ENCODE measurements around the gene CLASP1.

DNA sequence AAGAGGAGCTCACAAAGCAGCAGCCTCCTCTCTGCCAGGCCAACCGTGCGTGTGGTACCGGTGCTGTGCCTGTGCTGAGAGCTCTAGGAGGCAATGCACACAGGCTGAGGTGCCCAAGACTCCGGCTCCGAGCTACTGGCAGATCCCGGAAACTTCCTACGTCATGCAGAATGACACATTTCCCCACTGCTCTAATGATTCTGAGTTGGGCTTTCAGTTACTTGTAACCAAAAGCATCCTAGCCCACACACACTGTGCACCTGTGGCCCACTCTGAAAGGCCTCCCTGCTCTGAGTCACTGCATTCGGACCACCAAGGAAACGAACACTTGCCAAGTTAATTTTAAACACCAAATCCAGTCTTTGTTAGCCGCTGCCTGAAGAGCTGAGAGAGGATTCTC lies 127.9 kb downstream of the CLASP1 start:
- TF ChIP-seq, protein P1, sequence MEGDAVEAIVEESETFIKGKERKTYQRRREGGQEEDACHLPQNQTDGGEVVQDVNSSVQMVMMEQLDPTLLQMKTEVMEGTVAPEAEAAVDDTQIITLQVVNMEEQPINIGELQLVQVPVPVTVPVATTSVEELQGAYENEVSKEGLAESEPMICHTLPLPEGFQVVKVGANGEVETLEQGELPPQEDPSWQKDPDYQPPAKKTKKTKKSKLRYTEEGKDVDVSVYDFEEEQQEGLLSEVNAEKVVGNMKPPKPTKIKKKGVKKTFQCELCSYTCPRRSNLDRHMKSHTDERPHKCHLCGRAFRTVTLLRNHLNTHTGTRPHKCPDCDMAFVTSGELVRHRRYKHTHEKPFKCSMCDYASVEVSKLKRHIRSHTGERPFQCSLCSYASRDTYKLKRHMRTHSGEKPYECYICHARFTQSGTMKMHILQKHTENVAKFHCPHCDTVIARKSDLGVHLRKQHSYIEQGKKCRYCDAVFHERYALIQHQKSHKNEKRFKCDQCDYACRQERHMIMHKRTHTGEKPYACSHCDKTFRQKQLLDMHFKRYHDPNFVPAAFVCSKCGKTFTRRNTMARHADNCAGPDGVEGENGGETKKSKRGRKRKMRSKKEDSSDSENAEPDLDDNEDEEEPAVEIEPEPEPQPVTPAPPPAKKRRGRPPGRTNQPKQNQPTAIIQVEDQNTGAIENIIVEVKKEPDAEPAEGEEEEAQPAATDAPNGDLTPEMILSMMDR (IDR thresholded peaks at IDR 0.05): no peak
- TF ChIP-seq POLR2A (IDR thresholded peaks at IDR 0.05): no peak
